GM19468 (cell line): ENCODE measurements around the gene TMEM134.
"Not testable (repeated sequence)": the region's sequence is repeated elsewhere in the genome, so short reads cannot be mapped to it uniquely, and the experiment has no call there.

Experiments used
- ATAC-seq: cut with Tn5 transposase; IDR thresholded peaks from one replicate; pipeline ENCODE4 v1.9.1; 2021; ENCODE audit warnings: mild to moderate bottlenecking, moderate library complexity, moderate number of reproducible peaks; ENCODE audit not compliant: unreplicated experiment; ENCODE audit errors: extremely low read depth

The TMEM134 gene

DNA sequence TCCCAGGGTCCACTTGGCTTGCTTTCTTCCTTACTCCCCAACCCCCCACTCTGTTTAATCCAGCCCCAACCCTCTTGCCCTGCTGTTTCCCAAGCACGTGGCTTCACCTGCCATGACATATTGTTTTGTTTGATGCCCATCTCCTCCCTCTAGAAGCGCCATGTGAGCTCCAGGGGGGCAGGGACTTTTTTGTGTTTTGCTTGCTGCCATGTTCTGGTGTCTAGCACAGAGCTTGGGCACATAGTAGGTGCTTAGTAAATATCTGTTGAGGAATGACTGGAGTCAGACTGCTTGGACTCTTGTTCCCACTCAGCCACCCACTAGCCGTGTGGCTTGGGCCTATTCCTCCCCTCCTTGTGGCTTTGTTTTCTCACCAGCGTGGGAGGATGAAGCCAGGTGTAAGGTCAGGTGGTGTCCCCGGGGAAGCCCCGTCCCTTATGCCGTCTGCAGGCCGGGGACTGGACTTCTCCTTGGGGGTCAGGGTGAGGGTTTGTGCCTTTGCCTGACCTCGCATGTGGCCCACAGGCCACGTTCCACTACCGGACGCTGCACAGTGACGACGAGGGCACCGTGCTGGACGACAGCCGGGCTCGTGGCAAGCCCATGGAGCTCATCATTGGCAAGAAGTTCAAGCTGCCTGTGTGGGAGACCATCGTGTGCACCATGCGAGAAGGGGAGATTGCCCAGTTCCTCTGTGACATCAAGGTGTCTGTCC, 17.6 kb upstream of the TMEM134 start:
- ATAC-seq = no peak

- not testable (repeated sequence) for ATAC-seq
Observed at GRCh38 chr11:67485873-67486361, 16.9 kb upstream of the TMEM134 start.

DNA sequence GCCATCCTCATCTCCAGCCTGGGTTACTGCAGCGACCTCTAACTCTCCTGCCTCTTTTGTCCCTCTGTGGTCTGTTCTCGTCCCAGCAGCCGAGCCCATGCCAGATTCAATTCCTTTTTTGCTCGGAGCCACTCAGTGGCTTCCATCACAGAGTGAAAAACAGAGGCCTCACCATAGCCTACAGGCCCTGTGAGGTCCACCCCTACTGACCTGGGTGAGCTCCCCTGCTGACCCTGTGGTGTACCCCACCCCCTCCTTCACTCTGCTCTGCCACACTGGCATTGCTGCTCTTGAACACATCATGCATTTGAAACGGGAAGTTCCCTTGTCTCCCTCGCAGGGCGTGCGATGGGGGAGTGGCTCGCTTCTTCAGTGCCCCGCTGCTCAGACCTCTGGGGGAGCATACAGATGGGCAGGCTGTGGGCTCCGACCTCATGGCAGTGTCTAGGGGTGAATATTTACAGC, 15.8 kb upstream of the TMEM134 start:
- no peak for ATAC-seq

DNA sequence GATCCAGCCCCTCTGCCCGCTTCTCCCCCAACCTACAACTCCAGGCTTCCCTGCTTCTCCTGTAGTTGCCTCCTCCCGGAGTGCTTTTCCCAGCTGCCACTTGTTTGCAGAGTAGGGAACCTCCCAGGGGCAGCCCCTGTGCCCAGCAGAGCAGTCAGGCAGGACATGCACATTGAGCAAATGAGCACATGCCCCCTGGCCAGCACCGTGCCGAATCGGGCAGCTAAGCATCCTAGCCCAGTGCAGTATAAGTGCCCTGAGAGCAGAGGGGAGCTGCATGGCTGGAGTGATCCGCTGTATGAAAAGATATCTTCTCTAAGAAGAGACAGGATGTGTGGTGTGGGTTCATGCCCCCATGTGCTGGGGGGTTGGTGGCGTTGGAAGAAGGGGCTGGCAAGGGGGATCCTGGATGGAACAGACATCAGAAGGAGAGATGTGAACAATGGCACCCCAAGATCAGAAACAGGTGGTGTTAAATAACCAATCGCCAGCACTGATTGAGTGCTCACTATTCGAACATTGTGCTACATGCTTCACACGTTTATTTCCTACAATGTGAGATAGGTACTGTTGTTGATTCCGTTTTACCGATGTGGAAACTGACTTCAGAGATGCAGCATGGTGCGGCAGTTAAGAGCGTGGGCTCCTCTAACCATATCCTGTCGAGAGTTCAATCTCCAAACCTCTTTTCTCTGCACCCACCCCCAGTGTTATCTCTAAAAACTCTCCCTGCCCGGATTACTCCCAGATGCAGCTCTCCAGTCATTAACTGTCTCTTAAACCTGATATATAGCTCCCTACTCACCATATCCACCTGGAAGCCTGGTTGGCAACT, 15.0 kb upstream of the TMEM134 start:
- no peak for ATAC-seq

DNA sequence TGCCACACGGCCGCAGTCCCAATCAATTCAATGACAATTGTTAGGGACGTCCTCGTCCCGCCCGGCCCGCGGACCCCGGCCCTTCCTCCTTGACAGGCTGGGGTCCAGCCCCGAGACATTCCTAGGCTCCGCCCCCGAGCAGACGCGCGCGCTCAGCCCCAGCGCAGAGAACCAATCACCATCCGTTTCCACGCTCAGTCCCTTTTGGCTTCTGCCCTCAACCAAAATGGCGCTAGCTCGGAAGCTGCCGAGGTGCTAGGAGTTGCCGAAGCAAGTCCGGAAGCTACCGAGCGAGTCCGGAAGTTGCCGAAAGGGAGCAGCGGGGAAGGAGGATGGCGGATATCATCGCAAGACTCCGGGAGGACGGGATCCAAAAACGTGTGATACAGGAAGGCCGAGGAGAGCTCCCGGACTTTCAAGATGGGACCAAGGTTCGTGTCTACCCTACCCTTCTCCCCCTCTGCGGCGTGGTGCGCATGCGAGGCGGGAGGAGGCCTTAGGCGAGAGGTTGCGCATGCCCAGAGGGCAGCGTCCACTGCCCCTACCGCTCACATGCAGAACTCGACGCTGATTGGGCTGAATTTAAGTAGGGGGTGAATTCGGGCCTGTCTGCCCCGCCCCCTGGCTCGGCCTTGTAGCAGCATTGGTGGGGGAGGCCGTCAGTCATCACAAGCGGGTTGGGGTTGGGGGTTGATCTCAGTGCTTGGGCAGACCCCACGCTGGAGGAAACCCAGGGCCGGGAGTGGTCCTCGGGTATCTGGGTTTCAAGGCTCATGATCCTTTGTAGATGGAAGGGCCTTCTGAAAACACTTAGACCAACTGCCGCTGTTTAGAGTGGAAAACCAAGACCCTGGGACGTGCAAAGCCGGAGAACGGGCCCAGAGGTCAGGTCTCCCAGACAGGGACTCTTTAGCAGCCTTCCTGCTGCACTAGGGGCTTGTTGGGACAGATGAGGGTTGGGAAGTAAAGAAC, 14.1 kb upstream of the TMEM134 start, which contains the start of gene AIP:
Gene AIP (plus strand): TSS at position 200 of the 972 bp plus-strand sequence. CDS start 133 bp downstream, at position 333.
- ATAC-seq = peak; percentile 36

DNA sequence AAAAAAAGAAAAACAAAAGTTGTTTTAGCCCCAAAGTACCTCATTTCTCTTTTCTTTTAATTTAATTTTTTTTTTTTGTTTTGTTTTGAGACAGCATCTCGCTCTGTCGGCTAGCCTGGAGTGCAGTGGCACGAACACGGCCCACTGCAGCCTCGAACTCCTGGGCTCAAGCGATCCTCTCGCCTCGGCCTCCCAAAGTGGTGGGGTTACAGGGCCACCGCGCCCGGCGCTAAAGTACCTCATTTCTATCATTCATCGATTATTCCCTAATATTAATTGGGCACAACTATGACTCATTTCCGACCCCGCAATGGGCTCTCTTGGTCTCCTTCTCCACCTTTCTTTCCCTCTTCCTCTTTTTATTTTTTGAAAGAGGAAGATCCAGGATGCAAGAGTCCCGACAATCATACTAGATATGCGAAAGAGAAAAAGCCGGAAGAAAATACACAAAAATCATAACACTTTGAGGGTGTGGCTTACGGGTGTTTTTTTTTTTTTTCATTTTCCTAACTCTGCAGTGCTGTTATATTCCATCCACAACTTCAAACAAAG, 13.3 kb upstream of the TMEM134 start:
- no peak for ATAC-seq

DNA sequence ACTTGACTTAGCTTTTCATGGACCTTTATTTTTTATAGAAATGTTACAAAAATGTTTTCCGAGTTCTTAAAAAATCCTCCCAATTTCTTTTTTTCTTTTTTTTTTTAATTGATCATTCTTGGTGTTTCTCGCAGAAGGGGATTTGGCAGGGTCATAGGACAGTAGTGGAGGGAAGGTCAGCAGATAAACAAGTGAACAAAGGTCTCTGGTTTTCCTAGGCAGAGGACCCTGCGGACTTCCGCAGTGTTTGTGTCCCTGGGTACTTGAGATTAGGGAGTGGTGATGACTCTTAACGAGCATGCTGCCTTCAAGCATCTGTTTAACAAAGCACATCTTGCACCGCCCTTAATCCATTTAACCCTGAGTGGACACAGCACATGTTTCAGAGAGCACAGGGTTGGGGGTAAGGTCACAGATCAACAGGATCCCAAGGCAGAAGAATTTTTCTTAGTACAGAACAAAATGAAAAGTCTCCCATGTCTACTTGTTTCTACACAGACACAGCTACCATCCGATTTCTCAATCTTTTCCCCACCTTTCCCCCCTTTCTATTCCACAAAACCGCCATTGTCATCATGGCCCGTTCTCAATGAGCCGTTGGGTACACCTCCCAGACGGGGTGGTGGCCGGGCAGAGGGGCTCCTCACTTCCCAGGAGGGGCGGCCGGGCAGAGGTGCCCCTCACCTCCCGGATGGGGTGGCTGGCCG, 8.4 kb upstream of the TMEM134 start:
- ATAC-seq = not testable (repeated sequence)

DNA sequence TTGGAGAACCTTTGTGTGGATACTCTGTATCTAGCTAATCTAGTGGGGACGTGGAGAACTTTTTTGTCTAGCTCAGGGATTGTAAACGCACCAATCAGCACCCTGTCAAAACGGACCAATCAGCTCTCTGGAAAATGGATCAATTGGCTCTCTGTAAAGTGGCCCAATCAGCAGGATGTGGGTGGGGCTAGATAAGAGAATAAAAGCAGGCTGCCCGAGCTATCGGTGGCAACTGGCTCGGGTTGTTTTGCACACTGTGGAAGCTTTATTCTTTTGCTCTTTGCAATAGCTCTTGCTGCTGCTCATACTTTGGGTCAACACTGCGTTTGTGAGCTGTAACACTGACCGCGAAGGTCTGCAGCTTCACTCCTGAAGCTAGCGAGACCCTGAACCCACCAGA, 7.6 kb upstream of the TMEM134 start:
- ATAC-seq = not testable (repeated sequence)

- no peak for ATAC-seq
Observed at GRCh38 chr11:67472882-67473281, 3.8 kb upstream of the TMEM134 start.

DNA sequence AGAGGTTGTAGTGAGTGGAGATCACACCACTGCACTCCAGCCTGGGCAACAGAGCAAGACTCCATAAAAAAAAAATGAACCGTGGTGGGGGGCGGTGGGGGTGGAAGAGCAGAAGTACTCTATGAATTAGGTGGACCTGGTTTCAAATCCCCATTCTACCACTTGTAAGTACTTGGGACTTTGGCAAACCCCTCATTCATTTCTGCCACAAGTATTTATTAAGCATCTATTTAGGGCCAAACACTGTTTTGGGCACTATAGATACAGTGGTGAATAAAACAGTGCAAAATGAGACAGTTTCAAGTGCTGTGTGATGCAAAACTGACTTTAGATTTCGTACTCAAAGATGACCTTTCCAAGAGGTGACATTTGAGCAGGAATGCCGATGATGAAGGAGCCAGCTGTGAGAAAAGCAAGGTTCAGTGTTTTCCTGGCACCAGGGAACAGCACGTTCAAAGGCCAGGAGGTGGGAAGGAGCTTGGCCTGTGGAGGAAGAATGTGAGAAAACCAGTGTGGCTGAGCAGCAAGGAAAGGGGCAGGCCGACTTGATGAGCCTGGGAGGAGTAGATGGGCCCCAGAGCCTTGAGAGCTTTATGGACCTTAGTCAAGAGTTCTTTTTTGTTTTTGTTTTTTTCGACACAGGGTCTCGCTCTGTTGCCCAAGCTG, 1.4 kb upstream of the TMEM134 start:
- no peak for ATAC-seq

DNA sequence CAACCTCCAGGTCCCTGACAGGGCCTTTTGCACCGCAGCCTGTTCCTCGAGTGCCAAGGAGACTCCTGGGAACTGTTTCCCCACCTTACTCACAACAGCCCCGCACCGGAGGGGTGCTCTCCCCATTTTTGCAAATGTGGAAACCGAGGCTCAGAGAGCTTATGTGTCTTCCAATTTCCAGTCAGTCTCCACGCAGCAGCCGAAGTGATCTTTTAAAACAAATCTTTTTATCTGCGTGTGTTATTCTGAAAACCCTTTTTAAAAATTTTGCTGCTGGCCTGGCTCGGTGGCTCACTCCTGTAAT, 409 bp upstream of the TMEM134 start:
- no peak for ATAC-seq

- no peak for ATAC-seq
Observed at GRCh38 chr11:67468456-67468758, 644 bp downstream of the TMEM134 start.

GRCh38 chr11:67468056-67468455, 995 bp downstream of the TMEM134 start:
- no peak for ATAC-seq

- no peak for ATAC-seq
Observed at GRCh38 chr11:67466962-67467771, 1.9 kb downstream of the TMEM134 start.

- no peak for ATAC-seq
Observed at GRCh38 chr11:67466367-67466766, 2.7 kb downstream of the TMEM134 start.

- not testable (repeated sequence) for ATAC-seq
Observed at GRCh38 chr11:67465530-67465929, 3.5 kb downstream of the TMEM134 start.

DNA sequence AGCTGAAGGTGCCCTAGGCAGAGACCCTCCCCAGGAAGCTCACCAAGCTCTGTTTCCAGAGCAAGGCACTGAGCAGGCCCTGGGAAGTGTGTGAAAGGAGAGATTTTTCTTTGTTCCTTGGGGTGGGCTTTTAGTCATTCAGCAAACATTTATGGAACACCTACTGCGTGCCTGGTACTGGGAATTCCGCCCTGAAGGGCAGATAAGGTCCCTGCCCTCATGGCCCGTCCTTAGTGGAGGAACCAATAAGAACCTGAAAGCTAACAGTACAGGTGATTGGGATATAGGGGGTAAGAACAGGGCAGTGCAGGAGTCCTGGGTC, 3.9 kb downstream of the TMEM134 start:
- ATAC-seq = no peak
